ENCODE data around the gene EML4. TPM values are rescaled to one million over a fixed set of nuclear protein-coding genes. Genes with fewer than 3 reads are reported as not detected.

Gene EML4
- total RNA-seq, 4 donors from 2014 or later, result 33.3 to 79.6 (median 41.5) TPM

DNA sequence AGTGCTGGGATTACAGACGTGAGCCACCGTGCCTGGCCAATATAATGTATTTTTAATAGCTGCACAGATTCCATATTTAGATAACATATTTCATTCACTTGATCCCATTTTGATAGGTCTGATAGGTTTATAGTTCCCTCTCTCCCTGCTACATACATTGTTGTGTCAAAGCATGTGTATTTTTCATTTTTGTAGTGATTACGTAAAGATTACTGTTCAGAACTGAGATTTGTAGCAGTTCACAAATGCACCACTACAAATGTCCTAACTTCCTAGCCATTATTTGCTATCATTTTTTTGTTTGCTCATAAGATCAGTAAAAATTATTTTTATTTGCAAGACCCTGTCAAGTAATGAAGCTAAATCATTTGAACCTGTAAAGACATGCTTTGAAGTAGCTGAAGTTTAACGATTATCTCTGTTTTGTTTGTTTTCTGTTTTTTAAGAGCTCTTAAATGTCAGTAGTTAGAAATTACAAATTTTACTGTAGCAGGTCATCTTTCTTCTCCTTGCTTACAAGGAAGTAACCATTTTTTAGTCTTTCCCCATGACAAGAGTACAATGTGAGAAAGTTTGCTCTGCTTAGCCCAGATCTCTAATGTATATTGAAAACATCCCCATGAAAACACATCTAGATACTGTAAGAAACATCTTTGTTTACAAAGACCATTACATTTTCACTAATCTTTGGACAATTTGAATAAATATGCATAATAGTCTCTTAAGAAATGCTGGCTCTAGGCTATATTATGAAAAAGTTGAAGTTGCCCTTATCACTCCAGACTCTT lies 54.1 kb downstream of the EML4 start:
- no peak for DNase-seq (ENCODE audit: low spot score)
- no peak for ATAC-seq (ENCODE audit: low FRiP score)
- TF ChIP-seq, protein P1, sequence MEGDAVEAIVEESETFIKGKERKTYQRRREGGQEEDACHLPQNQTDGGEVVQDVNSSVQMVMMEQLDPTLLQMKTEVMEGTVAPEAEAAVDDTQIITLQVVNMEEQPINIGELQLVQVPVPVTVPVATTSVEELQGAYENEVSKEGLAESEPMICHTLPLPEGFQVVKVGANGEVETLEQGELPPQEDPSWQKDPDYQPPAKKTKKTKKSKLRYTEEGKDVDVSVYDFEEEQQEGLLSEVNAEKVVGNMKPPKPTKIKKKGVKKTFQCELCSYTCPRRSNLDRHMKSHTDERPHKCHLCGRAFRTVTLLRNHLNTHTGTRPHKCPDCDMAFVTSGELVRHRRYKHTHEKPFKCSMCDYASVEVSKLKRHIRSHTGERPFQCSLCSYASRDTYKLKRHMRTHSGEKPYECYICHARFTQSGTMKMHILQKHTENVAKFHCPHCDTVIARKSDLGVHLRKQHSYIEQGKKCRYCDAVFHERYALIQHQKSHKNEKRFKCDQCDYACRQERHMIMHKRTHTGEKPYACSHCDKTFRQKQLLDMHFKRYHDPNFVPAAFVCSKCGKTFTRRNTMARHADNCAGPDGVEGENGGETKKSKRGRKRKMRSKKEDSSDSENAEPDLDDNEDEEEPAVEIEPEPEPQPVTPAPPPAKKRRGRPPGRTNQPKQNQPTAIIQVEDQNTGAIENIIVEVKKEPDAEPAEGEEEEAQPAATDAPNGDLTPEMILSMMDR (IDR thresholded peaks at IDR 0.05), result no peak

DNA sequence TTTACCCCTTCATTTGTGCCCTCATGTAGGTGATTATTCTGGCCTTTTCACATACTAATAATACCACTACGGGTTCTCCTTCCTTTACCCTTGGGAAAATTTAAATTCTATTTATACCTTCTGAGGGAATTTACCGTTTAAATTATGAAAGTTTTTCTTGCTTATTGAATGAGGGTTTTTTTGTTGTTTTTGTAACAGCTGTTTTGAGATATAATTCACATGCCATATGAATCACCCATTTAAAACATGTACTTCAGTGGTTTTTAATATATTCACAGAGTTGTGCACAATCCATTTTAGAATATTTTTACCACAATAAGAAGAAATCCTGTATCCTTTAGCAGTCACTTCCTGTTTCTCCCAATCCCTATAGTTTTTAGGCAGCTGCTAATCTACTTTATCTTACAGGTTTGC lies 54.7 kb downstream of the EML4 start:
- TF ChIP-seq, protein P1 (IDR thresholded peaks at IDR 0.05), result no peak
- DNase-seq (ENCODE audit: low spot score) (no peak), ATAC-seq (ENCODE audit: low FRiP score) (no peak)

GRCh38 chr2:42224422-42225067 lies 55.4 kb downstream of the EML4 start:
- no peak for DNase-seq (ENCODE audit: low spot score)
- ATAC-seq (ENCODE audit: low FRiP score), result no peak
- TF ChIP-seq, protein P1 (IDR thresholded peaks at IDR 0.05), result no peak

- TF ChIP-seq, protein P1 (IDR thresholded peaks at IDR 0.05), result no peak
- ATAC-seq (ENCODE audit: low FRiP score) (no peak), DNase-seq (ENCODE audit: low spot score) (no peak)
Observed at GRCh38 chr2:42225573-42225972, 56.4 kb downstream of the EML4 start.

- TF ChIP-seq, protein P1 (IDR thresholded peaks at IDR 0.05), result no peak
- no peak for ATAC-seq (ENCODE audit: low FRiP score)
- no peak for DNase-seq (ENCODE audit: low spot score)
Observed at GRCh38 chr2:42227491-42227890, 58.3 kb downstream of the EML4 start.

- TF ChIP-seq, protein P1 (IDR thresholded peaks at IDR 0.05), result no peak
- ATAC-seq (ENCODE audit: low FRiP score), result no peak
- DNase-seq (ENCODE audit: low spot score), result no peak
Observed at GRCh38 chr2:42228101-42228500, 58.9 kb downstream of the EML4 start.

DNA sequence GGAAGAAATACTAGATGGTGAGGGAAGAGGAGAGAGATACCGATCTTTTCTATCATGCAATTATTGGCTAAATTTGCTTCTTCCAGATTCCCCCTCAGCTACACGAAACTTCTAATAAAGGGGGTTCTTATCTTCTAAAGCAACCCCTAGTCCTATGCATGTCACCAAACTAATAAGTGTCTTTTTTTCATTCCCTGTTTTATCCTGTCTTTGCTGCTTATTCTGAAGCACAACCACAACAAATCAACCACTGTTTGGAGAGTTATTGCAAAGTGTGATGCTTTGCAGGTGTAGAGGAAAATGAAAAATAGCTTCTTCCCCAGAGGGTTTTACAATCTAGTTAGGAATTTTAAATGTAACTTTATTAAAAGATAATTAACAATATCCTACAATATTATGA lies 60.8 kb downstream of the EML4 start:
- TF ChIP-seq, protein P1 (IDR thresholded peaks at IDR 0.05), result no peak
- ATAC-seq (ENCODE audit: low FRiP score) (no peak), DNase-seq (ENCODE audit: low spot score) (no peak)

All from omental fat pad (tissue), 4 donors.